GM06990 (cell line): Measurements from ENCODE around the gene ATP5PO.
"Not testable (repeated sequence)": the region's sequence is repeated elsewhere in the genome, so short reads cannot be mapped to it uniquely, and the experiment has no call there.

Source experiments
- DNase-seq: peaks from one replicate; pipeline ENCODE4 v3.0.0-alpha.2; 2011; ENCODE audit not compliant: insufficient read length; ENCODE audit errors: extremely low read depth
- H3K27me3 ChIP-seq: replicated peaks from 2 replicates; pipeline ENCODE4 v1.6.0; 2011; ENCODE audit warnings: low read length; ENCODE audit not compliant: control insufficient read depth, insufficient read depth
- H3K36me3 ChIP-seq: 2 replicates; pipeline ENCODE4 v1.5.1; 2011; ENCODE audit warnings: low read length; ENCODE audit not compliant: control insufficient read depth, insufficient read depth
- H3K4me3 ChIP-seq: replicated peaks from 2 replicates; pipeline ENCODE4 v1.5.1; 2011; ENCODE audit warnings: low read depth, mild to moderate bottlenecking, control low read depth, low read length
- TF ChIP-seq, protein P1 (sequence below): IDR thresholded peaks from 2 replicates; pipeline ENCODE4 v1.5.1; 2011; ENCODE audit warnings: low read length, control low read depth, mild to moderate bottlenecking, inconsistent platforms; ENCODE audit not compliant: insufficient read depth, poor library complexity, severe bottlenecking

The ATP5PO gene

DNA sequence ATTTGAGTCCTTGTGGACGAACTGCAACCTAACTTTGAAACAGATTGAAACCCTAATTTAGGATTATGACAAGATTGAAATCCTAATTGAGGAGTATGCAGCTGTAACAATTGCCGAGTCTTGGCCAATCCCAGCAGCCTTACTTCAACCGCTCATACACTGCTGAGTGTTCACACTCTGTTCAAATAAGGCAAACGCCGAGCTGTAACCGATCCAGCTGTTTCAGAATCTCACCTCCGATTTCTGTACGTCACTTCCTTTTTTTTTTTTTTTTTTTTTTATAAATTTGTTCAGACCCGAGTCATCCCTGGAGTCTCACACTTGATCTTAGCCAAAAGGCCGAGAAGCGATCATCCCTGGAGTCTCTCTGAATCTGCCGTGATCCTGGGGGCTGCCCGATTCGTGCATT lies 22.3 kb upstream of the ATP5PO start:
- Histone ChIP-seq H3K4me3 (no peak overlapping the region), H3K27me3 (no peaks in the 10 kb centered on the region), H3K36me3 (no peaks in the 10 kb centered on the region)
- TF ChIP-seq, protein P1, sequence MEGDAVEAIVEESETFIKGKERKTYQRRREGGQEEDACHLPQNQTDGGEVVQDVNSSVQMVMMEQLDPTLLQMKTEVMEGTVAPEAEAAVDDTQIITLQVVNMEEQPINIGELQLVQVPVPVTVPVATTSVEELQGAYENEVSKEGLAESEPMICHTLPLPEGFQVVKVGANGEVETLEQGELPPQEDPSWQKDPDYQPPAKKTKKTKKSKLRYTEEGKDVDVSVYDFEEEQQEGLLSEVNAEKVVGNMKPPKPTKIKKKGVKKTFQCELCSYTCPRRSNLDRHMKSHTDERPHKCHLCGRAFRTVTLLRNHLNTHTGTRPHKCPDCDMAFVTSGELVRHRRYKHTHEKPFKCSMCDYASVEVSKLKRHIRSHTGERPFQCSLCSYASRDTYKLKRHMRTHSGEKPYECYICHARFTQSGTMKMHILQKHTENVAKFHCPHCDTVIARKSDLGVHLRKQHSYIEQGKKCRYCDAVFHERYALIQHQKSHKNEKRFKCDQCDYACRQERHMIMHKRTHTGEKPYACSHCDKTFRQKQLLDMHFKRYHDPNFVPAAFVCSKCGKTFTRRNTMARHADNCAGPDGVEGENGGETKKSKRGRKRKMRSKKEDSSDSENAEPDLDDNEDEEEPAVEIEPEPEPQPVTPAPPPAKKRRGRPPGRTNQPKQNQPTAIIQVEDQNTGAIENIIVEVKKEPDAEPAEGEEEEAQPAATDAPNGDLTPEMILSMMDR, result no peak
- DNase-seq, result no peak

DNA sequence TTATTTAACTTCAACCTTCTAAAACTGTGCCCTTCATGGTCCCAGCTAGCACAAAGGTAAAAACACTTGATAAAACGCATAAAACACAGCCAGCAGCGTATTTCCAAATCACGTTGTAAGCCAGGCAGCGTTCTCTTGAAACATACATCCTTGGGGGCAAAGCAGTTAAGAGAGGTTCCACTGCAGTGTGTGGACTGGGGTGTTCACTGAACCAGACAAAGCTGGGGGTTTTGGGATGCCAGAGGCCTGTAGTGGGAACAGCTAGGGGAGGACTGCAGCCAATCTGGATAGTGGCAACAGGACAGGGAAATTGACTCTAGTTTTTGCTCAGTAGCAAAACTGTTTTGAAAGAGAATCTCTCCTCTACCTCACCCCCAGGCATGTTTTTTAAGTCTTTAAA lies 21.5 kb upstream of the ATP5PO start:
- no peaks in the 10 kb centered on the region for H3K27me3 ChIP-seq
- no peak overlapping the region for H3K4me3 ChIP-seq
- DNase-seq, result no peak
- TF ChIP-seq, protein P1, result no peak
- no peaks in the 10 kb centered on the region for H3K36me3 ChIP-seq

DNA sequence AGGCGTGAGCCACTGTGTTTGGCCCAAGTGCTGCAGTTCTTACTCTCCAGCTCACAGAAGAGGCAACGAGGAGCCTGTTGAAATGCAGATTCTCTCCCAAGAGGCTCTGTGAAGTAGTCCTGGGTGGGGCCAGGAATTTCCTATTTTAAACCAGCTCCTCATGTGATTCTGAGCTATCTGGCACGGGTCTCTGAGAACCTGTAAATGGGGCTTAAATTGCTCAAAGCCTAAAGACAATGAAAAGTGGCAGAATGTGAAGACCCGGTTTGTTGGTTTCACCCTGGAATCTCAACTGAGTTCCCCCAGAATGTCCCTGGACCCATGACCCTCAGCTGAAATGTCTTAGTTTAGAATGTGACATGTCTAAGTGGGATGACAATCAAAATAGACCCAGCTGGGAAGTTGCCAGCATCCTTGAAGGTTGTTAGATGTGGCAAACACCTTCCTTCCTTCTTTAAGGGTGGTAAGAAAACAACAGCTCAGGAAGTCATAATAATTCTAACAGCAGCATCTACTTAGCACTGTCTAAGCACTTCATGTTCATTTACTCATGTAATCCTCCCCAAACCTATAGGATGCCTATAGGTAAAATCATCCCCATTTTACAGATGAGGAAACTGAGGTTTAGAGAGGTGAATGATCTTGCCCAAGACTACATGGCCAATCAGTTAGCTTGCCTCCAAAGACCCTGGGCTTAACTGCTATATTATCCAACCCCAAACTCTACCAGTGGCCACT lies 20.9 kb upstream of the ATP5PO start:
- Histone ChIP-seq H3K27me3 (no peaks in the 10 kb centered on the region), H3K36me3 (no peaks in the 10 kb centered on the region), H3K4me3 (no peak overlapping the region)
- DNase-seq, result no peak
- TF ChIP-seq, protein P1, result no peak

DNA sequence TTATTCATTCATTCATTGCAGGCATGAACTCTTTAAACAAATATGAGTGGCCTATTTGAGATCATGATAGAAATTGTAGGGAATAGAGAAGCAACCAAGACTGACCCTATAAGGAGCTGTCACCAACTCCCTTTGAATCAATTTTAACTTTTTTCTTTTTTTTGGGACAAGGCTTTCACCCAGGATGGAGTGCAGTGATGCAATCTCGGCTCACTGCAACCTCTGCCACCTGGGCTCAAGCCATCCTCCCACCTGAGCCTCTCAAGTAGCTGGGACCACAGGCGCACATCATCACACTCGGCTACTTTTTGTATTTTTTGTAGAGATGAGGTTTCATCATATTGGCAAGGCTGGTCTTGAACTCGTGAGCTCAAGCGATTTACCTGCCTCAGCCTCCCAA lies 17.1 kb upstream of the ATP5PO start:
- H3K36me3 ChIP-seq, result no peaks in the 10 kb centered on the region
- TF ChIP-seq, protein P1, result no peak
- no peaks in the 10 kb centered on the region for H3K27me3 ChIP-seq
- H3K4me3 ChIP-seq, result no peak overlapping the region
- no peak for DNase-seq

DNA sequence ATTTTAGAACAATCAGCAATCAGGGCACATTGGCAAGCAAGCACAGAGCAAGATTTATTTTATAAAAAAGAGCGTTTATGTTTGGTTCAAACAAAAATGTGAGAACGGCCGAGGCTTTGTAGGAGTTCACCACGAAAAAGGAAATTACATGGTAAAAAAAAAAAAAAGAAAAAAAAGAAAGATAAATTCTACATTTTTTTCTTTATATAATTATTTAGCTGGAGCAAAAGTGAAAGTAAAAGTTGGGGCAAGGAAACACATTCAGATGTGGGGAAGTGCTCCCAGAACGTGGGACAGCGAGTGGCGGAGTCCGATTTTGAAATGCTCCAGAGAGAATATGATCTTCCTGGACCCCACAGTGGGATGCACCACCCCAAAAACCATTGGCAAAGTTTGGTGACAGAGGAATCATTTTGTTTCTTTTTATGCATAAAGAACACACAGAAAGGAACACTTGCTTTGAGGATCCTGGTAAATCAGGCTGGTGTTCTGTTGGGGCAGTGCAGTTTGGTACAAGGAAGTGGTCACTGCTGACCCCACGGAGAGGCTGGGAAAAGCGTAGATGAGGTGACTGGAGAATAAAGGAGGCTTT lies 16.3 kb upstream of the ATP5PO start:
- TF ChIP-seq, protein P1, result no peak
- Histone ChIP-seq H3K4me3 (peak overlapping the region; percentile 52), H3K36me3 (no peaks in the 10 kb centered on the region), H3K27me3 (no peaks in the 10 kb centered on the region)
- no peak for DNase-seq

DNA sequence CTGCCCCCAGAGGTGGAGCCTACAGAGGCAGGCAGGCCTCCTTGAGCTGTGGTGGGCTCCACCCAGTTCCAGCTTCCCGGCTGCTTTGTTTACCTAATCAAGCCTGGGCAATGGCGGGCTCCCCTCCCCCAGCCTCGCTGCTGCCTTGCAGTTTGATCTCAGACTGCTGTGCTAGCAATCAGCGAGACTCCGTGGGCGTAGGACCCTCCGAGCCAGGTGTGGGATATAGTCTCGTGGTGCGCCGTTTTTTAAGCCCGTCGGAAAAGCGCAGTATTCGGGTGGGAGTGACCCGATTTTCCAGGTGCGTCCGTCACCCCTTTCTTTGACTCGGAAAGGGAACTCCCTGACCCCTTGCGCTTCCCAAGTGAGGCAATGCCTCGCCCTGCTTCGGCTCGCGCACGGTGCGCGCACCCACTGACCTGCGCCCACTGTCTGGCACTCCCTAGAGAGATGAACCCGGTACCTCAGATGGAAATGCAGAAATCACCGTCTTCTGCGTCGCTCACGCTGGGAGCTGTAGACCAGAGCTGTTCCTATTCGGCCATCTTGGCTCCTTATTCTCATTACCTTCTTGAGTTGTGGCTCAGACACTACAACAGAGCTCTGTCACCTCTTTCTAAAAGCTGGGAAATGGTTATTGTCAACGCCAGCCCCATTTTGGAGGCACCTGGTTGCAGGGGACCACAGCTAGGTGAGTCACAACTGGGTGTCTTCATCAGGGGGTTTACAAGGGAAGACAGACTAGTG lies 15.6 kb upstream of the ATP5PO start:
- H3K36me3 ChIP-seq, H3K27me3 ChIP-seq, DNase-seq, H3K4me3 ChIP-seq: not testable (repeated sequence)

DNA sequence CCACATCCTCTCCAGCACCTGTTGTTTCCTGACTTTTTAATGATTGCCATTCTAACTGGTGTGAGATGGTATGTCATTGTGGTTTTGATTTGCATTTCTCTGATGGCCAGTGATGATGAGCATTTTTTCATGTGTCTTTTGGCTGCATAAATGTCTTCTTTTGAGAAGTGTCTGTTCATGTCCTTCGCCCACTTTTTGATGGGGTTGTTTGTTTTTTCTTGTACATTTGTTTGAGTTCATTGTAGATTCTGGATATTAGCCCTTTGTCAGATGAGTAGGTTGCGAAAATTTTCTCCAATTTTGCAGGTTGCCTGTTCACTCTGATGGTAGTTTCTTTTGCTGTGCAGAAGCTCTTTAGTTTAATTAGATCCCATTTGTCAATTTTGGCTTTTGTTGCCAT lies 10.6 kb upstream of the ATP5PO start:
- H3K4me3 ChIP-seq, DNase-seq, H3K36me3 ChIP-seq, H3K27me3 ChIP-seq: not testable (repeated sequence)
